HG03565 (cell line): ENCODE data around the gene SAMD4A.
A peak's percentile ranks its signal among the peaks of the same experiment; 100 is the strongest.

Source experiments
- ATAC-seq: cut with Tn5 transposase; IDR thresholded peaks from one replicate; pipeline ENCODE4 v1.9.1; 2021; ENCODE audit warnings: mild to moderate bottlenecking, moderate library complexity; ENCODE audit not compliant: unreplicated experiment

SAMD4A gene

GRCh38 chr14:54566410-54567223 lies at the start of gene SAMD4A:
Gene SAMD4A, plus strand, starts transcription at chr14:54567128. Its CDS starts 789 bp downstream, at chr14:54567917.
- ATAC-seq, result peak; percentile 30

GRCh38 chr14:54524410-54524809 lies 42.5 kb upstream of the SAMD4A start:
- ATAC-seq, result no peak

- no peak for ATAC-seq
Observed at GRCh38 chr14:54528973-54529372, 38.0 kb upstream of the SAMD4A start.

- no peak for ATAC-seq
Observed at GRCh38 chr14:54529811-54530210, 37.1 kb upstream of the SAMD4A start.

GRCh38 chr14:54532111-54533012 lies 34.6 kb upstream of the SAMD4A start:
- ATAC-seq, result peak; percentile 94

GRCh38 chr14:54533100-54533499 lies 33.8 kb upstream of the SAMD4A start:
- ATAC-seq, result no peak

- ATAC-seq, result no peak
Observed at GRCh38 chr14:54535126-54535525, 31.8 kb upstream of the SAMD4A start.

GRCh38 chr14:54535646-54536045 lies 31.3 kb upstream of the SAMD4A start:
- no peak for ATAC-seq

- ATAC-seq, result no peak
Observed at GRCh38 chr14:54537651-54538050, 29.3 kb upstream of the SAMD4A start.

GRCh38 chr14:54538055-54538454 lies 28.9 kb upstream of the SAMD4A start:
- no peak for ATAC-seq

- ATAC-seq, result no peak
Observed at GRCh38 chr14:54547583-54547982, 19.3 kb upstream of the SAMD4A start.

- no peak for ATAC-seq
Observed at GRCh38 chr14:54548491-54548890, 18.4 kb upstream of the SAMD4A start.

- ATAC-seq, result no peak
Observed at GRCh38 chr14:54549862-54550261, 17.1 kb upstream of the SAMD4A start.

GRCh38 chr14:54550514-54550913 lies 16.4 kb upstream of the SAMD4A start:
- ATAC-seq, result no peak

- ATAC-seq, result no peak
Observed at GRCh38 chr14:54554401-54554800, 12.5 kb upstream of the SAMD4A start.

- no peak for ATAC-seq
Observed at GRCh38 chr14:54555651-54556050, 11.3 kb upstream of the SAMD4A start.

GRCh38 chr14:54556535-54556934 lies 10.4 kb upstream of the SAMD4A start:
- no peak for ATAC-seq

- ATAC-seq, result no peak
Observed at GRCh38 chr14:54562334-54562733, 4.6 kb upstream of the SAMD4A start.

GRCh38 chr14:54564071-54564867 lies 2.7 kb upstream of the SAMD4A start:
- ATAC-seq, result no peak

GRCh38 chr14:54564868-54565784 lies 1.8 kb upstream of the SAMD4A start:
- ATAC-seq, result peak; percentile 31
